H1 (cell line): ENCODE measurements around the gene EPHA10. TPM values are rescaled to one million over a fixed set of nuclear protein-coding genes. Genes with fewer than 3 reads are reported as not detected.

Experiments
- POLR2A ChIP-seq, 2 experiments: IDR thresholded peaks; 1 replicate in 1 of 2; 2 replicates in 1 of 2; pipeline ENCODE4 v1.6.1; 2011; ENCODE audit warnings: low read depth in 2 of 2, low read length in 2 of 2, mild to moderate bottlenecking in 2 of 2; ENCODE audit errors: control extremely low read depth in 1 of 2
- RAD21 ChIP-seq, 2 experiments: IDR thresholded peaks in 1 of 2; conservative IDR thresholded peaks in 1 of 2; 2 replicates each; pipeline ENCODE4 v1.6.1; 2011; ENCODE audit warnings: low read depth in 2 of 2, low read length in 2 of 2, improper control_type of control experiment in 1 of 2, inconsistent platforms in 1 of 2, mild to moderate bottlenecking in 1 of 2, moderate library complexity in 1 of 2
- polyA plus RNA-seq, 7 experiments: library from polyadenylated mRNA; depleted of rRNA in 3 of 7; stranded (reverse) in 5 of 7; unstranded in 2 of 7; fragments of >200 nt in 5 of 7; fragments of 200-250 nt in 2 of 7; gene quantifications; 1 replicate in 5 of 7; 2 replicates in 1 of 7; 4 replicates in 1 of 7; pipeline versions ENCODE4 v1.2.1 to v1.2.3, GENCODE V29; 2011 to 2013; ENCODE audit warnings: missing spikeins in 2 of 7, mixed read lengths in 2 of 7
- total RNA-seq: library from RNA; stranded (reverse); fragmentation: NEBNext Ultra II Directional; extraction: Animal tissue kit (Norgen Biotek cat#: 25700); gene quantifications from 2 replicates; pipeline ENCODE4 v1.2.1, GENCODE V29; 2021

Gene EPHA10
- total and polyA plus RNA-seq, 2 of the 8 experiments (the other 6 are each of a cell fraction or from before 2014, with no cell fraction given), result 0.54 to 1.0 TPM

GRCh38 chr1:37794372-37795339, 29.7 kb upstream of the EPHA10 start (continued):
- TF ChIP-seq POLR2A (IDR thresholded peaks at IDR 0.05; ENCODE audit: control extremely low read depth in 1 of 2, low read depth in 2 of 2, low read length in 2 of 2) (no peak), RAD21 (IDR thresholded peaks at IDR 0.05 in 1 of 2, conservative IDR thresholded peaks at IDR 0.05 in 1 of 2; ENCODE audit: low read depth in 2 of 2, low read length in 2 of 2) (peak; percentile 33 to 50)
